Spleen (tissue), 11 donors: ENCODE measurements around the gene ESYT3. TPM values are rescaled to one million over a fixed set of nuclear protein-coding genes. Genes with fewer than 3 reads are reported as not detected.

ENCODE experiments used
- DNase-seq: peaks from one replicate; pipeline ENCODE4 v3.0.0-alpha.2; 2020
- H3K27ac ChIP-seq, 8 donors: fragments of 200-600 bp; sonication (generic) in 7 of 8; 1 replicate in 4 of 8; 2 replicates in 4 of 8; pipeline versions ENCODE4 v1.5.0 to v1.8.0; 2016 to 2021; ENCODE audit warnings: inconsistent platforms in 4 of 8, mild to moderate bottlenecking in 4 of 8, moderate library complexity in 1 of 8
- H3K27me3 ChIP-seq, 7 donors: fragments of 200-600 bp; sonication (generic) in 6 of 7; replicated peaks in 1 of 7; 1 replicate in 4 of 7; 2 replicates in 3 of 7; pipeline versions ENCODE4 v1.5.0 to v1.8.0; 2016 to 2021; ENCODE audit warnings: inconsistent platforms in 3 of 7, mild to moderate bottlenecking in 1 of 7
- H3K36me3 ChIP-seq, 6 donors: fragments of 200-600 bp; sonication (generic) in 5 of 6; 1 replicate in 4 of 6; 2 replicates in 2 of 6; pipeline versions ENCODE4 v1.5.0 to v1.8.0; 2016 to 2021; ENCODE audit warnings: inconsistent platforms in 2 of 6
- H3K4me1 ChIP-seq, 6 donors: fragments of 200-600 bp; sonication (generic) in 5 of 6; 1 replicate in 3 of 6; 2 replicates in 3 of 6; pipeline versions ENCODE4 v1.5.0 to v1.8.0; 2016 to 2021; ENCODE audit warnings: inconsistent platforms in 3 of 6
- H3K4me3 ChIP-seq, 8 donors: fragments of 200-600 bp; sonication (generic) in 7 of 8; 1 replicate in 4 of 8; 2 replicates in 4 of 8; pipeline versions ENCODE4 v1.5.0 to v1.8.0; 2016 to 2021; ENCODE audit warnings: inconsistent platforms in 4 of 8, mild to moderate bottlenecking in 4 of 8, moderate library complexity in 2 of 8
- H3K9me3 ChIP-seq, 8 donors: fragments of 200-600 bp; sonication (generic) in 7 of 8; 1 replicate in 4 of 8; 2 replicates in 4 of 8; pipeline versions ENCODE4 v1.5.0 to v1.8.0; 2016 to 2021; ENCODE audit warnings: inconsistent platforms in 4 of 8
- CTCF ChIP-seq, 11 experiments: fragments of 200-600 bp in 7 of 11; fragments of 450-650 bp in 4 of 11; sonication (generic) in 4 of 11; IDR thresholded peaks in 8 of 11; conservative IDR thresholded peaks in 3 of 11; 1 replicate in 7 of 11; 2 replicates in 4 of 11; pipeline versions ENCODE4 v1.4.0 to v1.8.0; 2016 to 2021; ENCODE audit warnings: antibody characterized with exemption in 11 of 11, inconsistent platforms in 4 of 11, mild to moderate bottlenecking in 1 of 11
- POLR2A ChIP-seq, 3 donors: fragments of 450-650 bp; IDR thresholded peaks; one replicate each; pipeline ENCODE4 v1.5.1; 2017; ENCODE audit warnings: antibody characterized with exemption in 3 of 3, mild to moderate bottlenecking in 1 of 3
- POLR2AphosphoS5 ChIP-seq, 3 donors: sonication (generic); formaldehyde crosslinking; IDR thresholded peaks; one replicate each; pipeline ENCODE4 v1.5.1; 2017; ENCODE audit warnings: antibody characterized with exemption in 3 of 3
- WGBS, 5 donors: extraction: QIAGEN DNeasy Blood & Tissue Kit in 3 of 5; methylation state at CpG; one replicate each; pipeline versions ENCODE4 v1.1.5 to v1.1.7; 2013 to 2018; 5-methylcytosine and 5-hydroxymethylcytosine counted together
- intact Hi-C: fragments of 100-400 bp; cut with DNase I; formaldehyde crosslinking; loops from one replicate; pipeline ENCODE4 v1.15.0; 2023; ENCODE audit warnings: low total_unique reads
- polyA plus RNA-seq, 3 donors: library from polyadenylated mRNA; stranded (reverse); fragments of 200-250 nt; gene quantifications; one replicate each; pipeline ENCODE4 v1.2.1, GENCODE V29; 2013
- total RNA-seq, 7 donors: library from RNA; depleted of rRNA in 3 of 7; stranded (reverse); fragments of >200 nt in 3 of 7; fragmentation: NEBNext Ultra II Directional in 4 of 7; extraction: Animal tissue kit (Norgen Biotek cat#: 25700) in 4 of 7; gene quantifications; one replicate each; pipeline versions ENCODE4 v1.1.0 to v1.2.1, GENCODE V29; 2016 to 2021
- donor health status: healthy with polysubstance abuse.
- donor health status: DM: no; HTN: no; CAD: no; lungs with moderate emphysema.
- donor health status: DM: no; HTN: no; CAD: no.
- donor health status: Bipolar disorder and iron deficiency.
- donor health status: healthy.
- donor health status: DM: no; HTN: no; CAD: no.
- donor health status: DM: yes; HTN: yes; CAD: no.

The ESYT3 gene
- total and polyA plus RNA-seq, 10 donors = 0.02 TPM; not detected in 9

- 94 to 100% (median 96%) methylated on average over 2 to 3 of the region's 3 CpGs for WGBS, 5 donors
- peaks cover 0 to 47% (median 0%) of the 10 kb centered on the region in 7 donors for H3K27me3 ChIP-seq
- intact Hi-C loops = no loop called here
- no peak overlapping the region for H3K4me3 ChIP-seq
- TF ChIP-seq CTCF (IDR thresholded peaks at IDR 0.05 in 8 of 11, conservative IDR thresholded peaks at IDR 0.05 in 3 of 11) (no peak), POLR2A (IDR thresholded peaks at IDR 0.05) (no peak)
- no peak for DNase-seq
- H3K9me3 ChIP-seq = no peaks in the 10 kb centered on the region
- no peak overlapping the region for H3K27ac ChIP-seq
- no peaks in the 10 kb centered on the region for H3K4me1 ChIP-seq
- no peaks in the 10 kb centered on the region for H3K36me3 ChIP-seq
Observed at GRCh38 chr3:138465451-138465850, 31.0 kb downstream of the ESYT3 start.

GRCh38 chr3:138465925-138466324, 31.5 kb downstream of the ESYT3 start:
- TF ChIP-seq CTCF (IDR thresholded peaks at IDR 0.05 in 8 of 11, conservative IDR thresholded peaks at IDR 0.05 in 3 of 11) (no peak), POLR2AphosphoS5 (IDR thresholded peaks at IDR 0.05) (no peak), POLR2A (IDR thresholded peaks at IDR 0.05) (no peak)
- no peak overlapping the region for H3K4me3 ChIP-seq
- DNase-seq = no peak
- no peak overlapping the region for H3K27ac ChIP-seq
- H3K9me3 ChIP-seq = no peaks in the 10 kb centered on the region
- H3K27me3 ChIP-seq = peaks cover 0 to 47% (median 0%) of the 10 kb centered on the region in 7 donors
- no peaks in the 10 kb centered on the region for H3K36me3 ChIP-seq
- no peaks in the 10 kb centered on the region for H3K4me1 ChIP-seq
- intact Hi-C loops = no loop called here
- 48 to 78% (median 64%) methylated on average over 2 of the region's 2 CpGs for WGBS, 5 donors

GRCh38 chr3:138467931-138468330, 33.5 kb downstream of the ESYT3 start:
- no peak overlapping the region for H3K27ac ChIP-seq
- no peaks in the 10 kb centered on the region for H3K9me3 ChIP-seq

GRCh38 chr3:138468451-138468850, 34.0 kb downstream of the ESYT3 start:
- intact Hi-C loops = no loop called here

More at GRCh38 chr3:138467931-138468330, 33.5 kb downstream of the ESYT3 start:
- 85 to 95% (median 90%) methylated on average over 5 of the region's 5 CpGs for WGBS, 5 donors
- Histone ChIP-seq H3K36me3 (no peaks in the 10 kb centered on the region), H3K27me3 (peaks cover 0 to 37% (median 0%) of the 10 kb centered on the region in 7 donors), H3K4me3 (no peak overlapping the region), H3K4me1 (no peaks in the 10 kb centered on the region)
- intact Hi-C loops = no loop called here
- DNase-seq = peak; percentile 25
- TF ChIP-seq POLR2AphosphoS5 (IDR thresholded peaks at IDR 0.05) (no peak), POLR2A (IDR thresholded peaks at IDR 0.05) (no peak), CTCF (IDR thresholded peaks at IDR 0.05 in 8 of 11, conservative IDR thresholded peaks at IDR 0.05 in 3 of 11) (no peak)

More at GRCh38 chr3:138468451-138468850, 34.0 kb downstream of the ESYT3 start:
- peak; percentile 36 for DNase-seq
- WGBS, 5 donors = 65 to 85% (median 79%) methylated on average over 5 to 6 of the region's 6 CpGs
- no peaks in the 10 kb centered on the region for H3K4me1 ChIP-seq
- H3K27me3 ChIP-seq = peaks cover 0 to 37% (median 0%) of the 10 kb centered on the region in 7 donors
- no peaks in the 10 kb centered on the region for H3K9me3 ChIP-seq
- H3K27ac ChIP-seq = no peak overlapping the region
- no peaks in the 10 kb centered on the region for H3K36me3 ChIP-seq
- no peak for TF ChIP-seq CTCF (IDR thresholded peaks at IDR 0.05 in 8 of 11, conservative IDR thresholded peaks at IDR 0.05 in 3 of 11)
- no peak for TF ChIP-seq POLR2A (IDR thresholded peaks at IDR 0.05)
- no peak for TF ChIP-seq POLR2AphosphoS5 (IDR thresholded peaks at IDR 0.05)
- H3K4me3 ChIP-seq = no peak overlapping the region
